ENCODE results near the gene DMRTC2. TPM values are rescaled to one million over a fixed set of nuclear protein-coding genes. Genes with fewer than 3 reads are reported as not detected.
"Not testable (repeated sequence)": the region's sequence is repeated elsewhere in the genome, so short reads cannot be mapped to it uniquely, and the experiment has no call there.

DMRTC2 gene
- polyA plus RNA-seq, 5 donors = not detected

GRCh38 chr19:41871573-41872383 lies 26.9 kb downstream of the DMRTC2 start:
- no peak for DNase-seq

- DNase-seq = no peak
Measured at GRCh38 chr19:41872384-41872774, 27.5 kb downstream of the DMRTC2 start.

DNA sequence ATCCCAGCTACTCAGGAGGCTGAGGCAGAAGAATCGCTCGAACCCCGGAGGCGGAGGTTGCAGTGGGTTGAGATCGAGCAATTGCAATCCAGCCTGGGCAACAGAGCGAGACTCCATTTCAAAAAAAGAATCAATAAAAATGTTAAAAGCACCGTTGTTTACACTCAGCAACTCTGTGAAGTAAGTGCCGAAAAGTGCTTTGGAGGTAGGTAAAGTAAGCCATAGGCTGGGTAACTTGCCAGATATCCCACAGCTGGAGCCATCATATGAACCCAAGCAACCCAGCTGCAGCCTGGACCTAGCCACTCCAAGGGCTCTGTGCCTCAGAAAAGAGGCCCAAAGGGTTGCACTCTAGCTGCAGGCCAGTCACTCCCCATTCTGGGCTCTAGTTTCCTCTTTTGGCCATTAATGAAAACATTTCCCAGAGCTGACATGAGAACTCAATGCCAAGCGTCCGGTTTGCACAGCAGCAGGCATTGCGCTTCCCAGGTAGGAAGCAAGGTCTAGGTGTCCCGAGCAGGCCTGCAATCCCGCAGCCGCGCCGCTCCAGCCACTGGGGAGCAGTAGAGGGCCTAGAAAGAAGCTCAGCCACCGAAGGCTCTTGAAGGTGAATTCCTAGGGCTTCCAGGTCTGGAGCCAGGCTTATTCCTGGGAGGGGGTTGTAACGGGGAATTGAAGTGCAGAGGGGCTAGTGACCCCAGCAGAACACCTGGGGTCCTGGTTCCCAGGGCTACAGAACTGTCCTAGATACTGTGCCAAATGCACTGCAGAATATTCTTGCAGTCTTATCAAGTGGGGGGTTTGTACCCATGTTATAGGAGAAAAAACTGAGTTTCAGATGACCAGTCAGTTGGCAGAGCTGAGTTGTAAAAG lies 28.2 kb downstream of the DMRTC2 start:
- no peak for DNase-seq

DNA sequence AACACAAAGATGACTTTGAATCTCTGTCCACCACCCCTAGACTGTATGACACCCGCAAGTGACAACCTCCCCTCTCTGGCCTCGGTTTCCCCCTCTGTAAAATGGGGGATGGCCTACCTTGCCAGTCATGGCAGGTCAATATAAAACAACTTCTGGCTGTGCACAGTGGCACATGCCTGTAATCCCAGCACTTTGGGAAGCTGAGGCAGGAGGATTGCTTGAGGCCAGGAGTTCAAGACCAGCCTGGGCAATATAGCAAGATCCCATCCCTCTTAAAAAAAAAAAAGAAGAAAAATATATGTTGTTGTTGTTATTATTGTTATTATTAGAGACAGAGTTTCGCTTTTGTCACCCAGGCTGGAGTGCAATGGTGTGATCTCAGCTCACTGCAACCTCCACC lies 31.1 kb downstream of the DMRTC2 start:
- DNase-seq = not testable (repeated sequence)

- no peak for DNase-seq
Measured at GRCh38 chr19:41876847-41877832, 32.3 kb downstream of the DMRTC2 start, which contains the start of gene CD79A. CD79A (plus strand) TSS chr19:41877279; CDS start chr19:41877305, 26 bp downstream.

GRCh38 chr19:41877916-41878905 lies 33.4 kb downstream of the DMRTC2 start:
- DNase-seq = no peak

GRCh38 chr19:41879080-41879479 lies 34.2 kb downstream of the DMRTC2 start:
- no peak for DNase-seq

DNA sequence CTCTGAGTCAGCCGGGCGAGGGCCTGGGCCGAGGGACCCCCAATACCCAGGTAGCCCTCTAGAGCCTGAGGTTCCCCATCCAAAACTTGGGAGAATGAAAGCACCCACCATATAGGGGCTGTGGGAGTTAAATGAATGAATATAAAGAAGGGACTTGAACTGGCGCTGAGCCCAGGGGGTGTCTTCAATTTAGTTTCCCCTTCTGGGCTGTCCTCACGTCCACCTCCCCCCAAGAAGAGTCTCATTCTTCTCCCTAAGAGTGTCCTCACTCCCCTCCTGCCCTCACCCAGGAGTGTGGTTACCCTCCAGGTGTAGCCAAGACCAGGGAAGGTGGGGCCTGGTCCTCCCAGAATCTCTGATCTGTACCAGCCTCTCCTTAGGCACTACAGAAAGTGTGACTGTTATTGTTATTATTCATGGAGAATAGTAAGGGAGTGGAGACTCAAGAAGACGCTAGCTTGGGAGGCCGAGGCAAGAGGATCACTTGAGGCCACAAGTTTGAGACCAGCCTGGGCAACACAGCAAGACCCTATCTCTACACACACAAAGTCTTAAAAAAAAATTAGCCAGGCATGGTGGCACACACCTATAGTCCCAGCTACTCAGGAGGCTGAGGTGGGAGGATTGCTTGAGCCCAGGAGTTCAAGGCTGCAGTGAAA lies 35.0 kb downstream of the DMRTC2 start:
- no peak for DNase-seq

- DNase-seq = no peak
Measured at GRCh38 chr19:41880329-41880708, 35.5 kb downstream of the DMRTC2 start.

- DNase-seq = no peak
Measured at GRCh38 chr19:41882568-41883462, 38.0 kb downstream of the DMRTC2 start, which contains the start of gene ARHGEF1. ARHGEF1 (plus strand) TSS chr19:41883184; CDS start chr19:41888083, 4,899 bp downstream.

DNA sequence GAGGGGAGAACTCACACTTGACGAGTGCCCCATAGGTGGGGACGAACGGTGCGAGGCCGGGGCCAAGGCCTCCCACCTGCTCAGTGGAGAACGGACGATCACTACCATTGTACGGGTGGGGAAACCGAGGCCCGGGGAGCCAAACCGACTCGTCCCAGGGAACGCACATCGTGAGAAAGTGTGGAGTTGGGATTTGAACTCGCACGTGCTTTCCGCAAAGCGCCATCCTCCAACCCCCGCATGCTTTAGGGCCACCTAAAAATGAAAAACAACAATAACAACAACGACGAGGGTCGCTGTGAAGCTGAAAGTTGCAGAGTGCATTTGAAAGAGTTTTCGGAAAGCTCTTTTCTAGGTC lies 38.6 kb downstream of the DMRTC2 start:
- DNase-seq = no peak

- peak; percentile 91 to 93 for DNase-seq
Measured at GRCh38 chr19:41883821-41884733, 39.2 kb downstream of the DMRTC2 start.

DNA sequence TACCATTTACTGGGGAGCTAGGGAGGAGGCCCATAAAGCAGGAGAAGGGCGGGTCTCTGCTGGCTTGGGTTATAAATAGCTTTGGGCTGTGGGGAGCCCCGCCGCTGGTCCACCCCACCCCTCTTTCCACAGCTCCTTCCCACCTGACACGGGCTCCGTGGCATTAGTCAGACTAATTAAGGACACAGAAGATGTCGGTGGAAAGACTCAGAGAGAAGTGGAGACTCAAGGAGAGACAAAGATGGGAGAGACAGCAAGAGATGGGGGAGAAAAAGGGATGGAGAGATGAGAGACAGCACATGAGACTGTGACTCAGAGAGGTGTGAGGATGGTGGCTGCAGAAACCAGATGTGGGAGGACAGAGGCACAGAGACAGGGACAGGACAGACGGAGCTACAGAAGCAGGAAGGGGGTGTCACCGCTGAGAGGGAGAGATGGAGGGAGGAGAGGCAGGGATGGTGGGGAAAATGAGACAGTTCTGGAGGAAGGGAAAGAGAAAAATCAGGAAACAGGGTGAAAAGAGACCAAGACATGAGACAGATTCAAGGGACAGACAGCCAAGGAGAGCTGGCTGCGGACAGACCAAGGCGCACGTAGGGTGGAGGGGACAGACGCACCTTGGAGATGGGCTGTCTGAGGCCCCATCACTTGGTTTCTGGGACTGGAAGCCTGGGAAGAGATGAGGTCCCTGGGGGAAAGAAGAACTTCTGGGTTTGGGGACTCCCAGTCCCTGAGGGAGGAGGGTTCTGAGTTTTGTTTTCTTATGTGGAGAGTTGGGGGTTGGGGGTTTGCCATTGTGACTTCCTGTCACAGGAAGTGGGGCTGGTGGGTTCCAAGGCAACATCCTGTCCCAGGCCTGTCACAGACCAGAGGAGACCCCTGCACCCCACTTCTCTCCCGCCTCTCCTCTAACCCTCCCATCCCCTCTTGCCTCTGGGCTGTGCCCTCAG lies 42.2 kb downstream of the DMRTC2 start:
- no peak for DNase-seq

GRCh38 chr19:41887711-41888382 lies 43.0 kb downstream of the DMRTC2 start:
- DNase-seq = peak; percentile 59 to 67

DNA sequence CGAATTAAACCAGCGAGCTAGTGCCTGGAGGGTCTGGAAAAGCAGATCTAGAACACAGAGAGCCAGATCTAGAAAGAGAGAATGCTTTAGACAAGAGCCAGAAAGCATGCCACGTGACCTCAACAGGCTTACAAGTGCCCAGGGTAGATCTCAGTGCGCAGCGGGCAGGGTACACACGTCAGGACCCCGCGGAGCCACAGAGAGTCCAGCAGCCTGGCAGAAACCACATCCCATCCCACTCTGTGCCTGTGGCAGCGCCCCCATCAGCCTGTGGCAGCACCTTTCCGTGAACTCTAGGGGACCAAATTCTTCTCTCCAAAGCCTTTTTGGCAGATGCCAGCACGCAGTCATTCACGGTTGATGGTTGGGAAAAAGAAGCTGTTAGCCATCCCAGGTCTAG lies 44.1 kb downstream of the DMRTC2 start:
- DNase-seq = no peak

DNA sequence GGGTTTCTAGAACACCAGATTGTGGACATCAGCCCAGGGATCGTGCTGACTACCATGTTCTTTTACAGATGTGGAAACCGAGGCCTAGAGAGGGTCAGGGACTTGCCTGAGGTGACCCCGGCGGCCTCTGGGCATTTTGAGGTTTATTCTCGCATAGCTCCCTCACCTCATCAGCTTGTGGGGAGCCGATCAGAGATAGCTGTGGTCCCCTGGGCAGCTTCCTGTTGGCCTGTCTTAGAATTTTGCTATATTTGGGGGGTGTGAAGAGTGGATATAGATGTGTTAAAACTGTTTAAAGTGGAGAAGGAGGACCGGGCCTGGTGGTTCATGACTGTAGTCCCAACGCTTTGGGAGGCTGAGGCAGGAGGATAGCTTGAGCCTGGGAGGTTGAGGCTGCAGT lies 45.1 kb downstream of the DMRTC2 start:
- DNase-seq = no peak

Measured in right lung (tissue), 5 donors.